Activated CD4-positive, alpha-beta T cell treated with anti-CD3 and anti-CD28 coated beads, Interleukin-2, amount 10 ng/mL, durations not matched to agents 7 days and 5 days (primary cell): Measurements from ENCODE around the gene GRID2. TPM values are rescaled to one million over a fixed set of nuclear protein-coding genes. Genes with fewer than 3 reads are reported as not detected.

Experiments
- CTCF ChIA-PET: fragments of 350-600 bp; sonication (Branson Sonifier 250); formaldehyde crosslinking; loops from one replicate; lab custom pipeline; 2021; ENCODE audit warnings: antibody characterized with exemption; lab: Charles Lee
- POLR2A ChIA-PET: fragments of 350-600 bp; sonication (Branson Sonifier 250); formaldehyde crosslinking; loops from one replicate; lab custom pipeline; 2021; ENCODE audit warnings: antibody characterized with exemption; lab: Charles Lee
- DNase-seq: peaks from one replicate; pipeline ENCODE4 v3.0.0-alpha.2; 2020
- H3K27ac Mint-ChIP-seq: one replicate; pipeline ENCODE4 v1.8.0; 2021; ENCODE audit warnings: mild to moderate bottlenecking, moderate library complexity, mixed read lengths
- H3K27me3 Mint-ChIP-seq: one replicate; pipeline ENCODE4 v1.8.0; 2021; ENCODE audit warnings: mixed read lengths
- H3K36me3 Mint-ChIP-seq: one replicate; pipeline ENCODE4 v1.8.0; 2021; ENCODE audit warnings: low read depth, mixed read lengths
- H3K4me1 Mint-ChIP-seq: one replicate; pipeline ENCODE4 v1.8.0; 2021; ENCODE audit warnings: mixed read lengths
- H3K4me3 Mint-ChIP-seq: one replicate; pipeline ENCODE4 v1.8.0; 2021; ENCODE audit warnings: mild to moderate bottlenecking, moderate library complexity, mixed read lengths
- H3K9me3 Mint-ChIP-seq: one replicate; pipeline ENCODE4 v1.8.0; 2021; ENCODE audit warnings: mixed read lengths
- total RNA-seq, 2 experiments: library from RNA; stranded (reverse); gene quantifications; one replicate each; pipeline ENCODE4 v1.2.3, GENCODE V29; 2021

The GRID2 gene
- total RNA-seq, 2 experiments from 2014 or later = not detected

DNA sequence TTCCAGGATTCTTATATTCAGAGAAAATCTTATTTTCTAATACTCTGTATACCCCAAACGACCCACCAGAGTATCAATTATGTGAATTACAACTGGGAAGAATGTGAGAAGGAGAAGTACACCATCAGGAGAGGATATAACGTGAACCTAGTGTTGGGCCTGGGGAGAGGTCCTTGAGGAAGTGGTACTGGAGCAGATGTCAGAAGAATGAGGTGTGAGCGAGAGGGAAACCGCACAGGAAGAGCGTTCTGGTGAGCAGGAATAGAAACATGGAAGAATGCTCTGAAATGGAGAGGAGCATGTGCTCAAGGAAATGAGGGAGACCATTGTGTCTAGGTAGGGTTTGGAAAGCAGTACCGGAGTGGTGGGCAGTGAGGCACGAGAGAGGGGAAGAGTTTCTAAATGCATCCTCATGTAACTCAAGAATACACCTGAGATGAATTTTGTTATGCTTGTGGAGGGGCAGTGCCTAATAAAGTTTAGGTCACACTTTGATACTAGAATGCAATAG lies 151.6 kb downstream of the GRID2 start:
- POLR2A ChIA-PET = no interaction called here
- H3K27me3 Mint-ChIP-seq = no peaks in the 10 kb centered on the region

DNA sequence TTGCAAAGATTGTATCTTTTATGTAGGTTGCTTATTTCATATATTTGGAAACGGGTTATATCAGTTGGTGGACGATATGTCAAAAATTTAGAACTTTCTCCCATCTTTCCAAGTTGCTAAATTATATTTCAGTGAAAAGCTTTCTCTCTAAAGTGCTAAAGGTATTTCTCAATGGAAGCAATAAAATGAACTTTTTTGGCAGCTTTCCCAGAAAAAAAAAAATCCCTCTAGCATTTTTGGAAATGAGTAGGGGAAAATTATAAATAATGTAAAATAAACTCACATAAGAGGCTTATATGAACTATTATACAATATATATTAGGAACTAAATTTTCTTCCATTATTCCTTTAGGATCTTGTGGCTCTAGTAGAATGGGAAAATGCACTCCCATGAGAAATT lies 152.2 kb downstream of the GRID2 start:
- H3K4me3 Mint-ChIP-seq = no peak overlapping the region
- ChIA-PET POLR2A (no interaction called here), CTCF (interaction anchor here (0.6 kb wide), 1 partner anchor 1378 kb away, joined by 3 read pairs; no protein-coding TSS in a partner anchor)
- no peaks in the 10 kb centered on the region for H3K4me1 Mint-ChIP-seq
- H3K9me3 Mint-ChIP-seq = no peaks in the 10 kb centered on the region
- no peak for DNase-seq
- no peaks in the 10 kb centered on the region for H3K27me3 Mint-ChIP-seq
- no peak overlapping the region for H3K27ac Mint-ChIP-seq
- H3K36me3 Mint-ChIP-seq = no peaks in the 10 kb centered on the region

More for the DNA sequence above, 151.6 kb downstream of the GRID2 start:
- H3K4me1 Mint-ChIP-seq = no peaks in the 10 kb centered on the region
- CTCF ChIA-PET = no interaction called here
- no peaks in the 10 kb centered on the region for H3K9me3 Mint-ChIP-seq
- H3K4me3 Mint-ChIP-seq = no peak overlapping the region
- H3K36me3 Mint-ChIP-seq = no peaks in the 10 kb centered on the region
- H3K27ac Mint-ChIP-seq = no peak overlapping the region
- DNase-seq = no peak

DNA sequence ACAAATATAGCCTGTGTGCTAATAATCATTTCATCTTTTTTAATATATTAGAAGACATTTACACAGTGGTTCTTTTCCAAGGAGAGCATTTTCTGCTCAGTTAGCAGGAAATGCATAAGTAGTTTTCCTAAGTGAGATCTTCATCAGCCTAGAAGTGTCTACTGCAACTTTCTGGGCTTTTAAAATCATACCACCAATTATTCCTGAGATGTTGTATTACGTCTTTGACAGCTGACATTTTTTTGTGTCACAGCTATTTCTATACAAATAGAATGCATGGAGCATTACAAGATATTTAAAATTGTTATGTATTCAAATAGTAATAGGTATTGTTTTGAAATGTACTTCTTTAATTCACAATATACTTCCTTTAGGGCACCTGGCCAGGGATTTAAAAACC lies 158.0 kb downstream of the GRID2 start:
- Mint-ChIP-seq H3K27ac (no peak overlapping the region), H3K4me1 (no peaks in the 10 kb centered on the region), H3K27me3 (no peaks in the 10 kb centered on the region), H3K9me3 (no peaks in the 10 kb centered on the region), H3K36me3 (no peaks in the 10 kb centered on the region), H3K4me3 (no peak overlapping the region)
- POLR2A ChIA-PET = no interaction called here
- DNase-seq = no peak
- CTCF ChIA-PET = no interaction called here

DNA sequence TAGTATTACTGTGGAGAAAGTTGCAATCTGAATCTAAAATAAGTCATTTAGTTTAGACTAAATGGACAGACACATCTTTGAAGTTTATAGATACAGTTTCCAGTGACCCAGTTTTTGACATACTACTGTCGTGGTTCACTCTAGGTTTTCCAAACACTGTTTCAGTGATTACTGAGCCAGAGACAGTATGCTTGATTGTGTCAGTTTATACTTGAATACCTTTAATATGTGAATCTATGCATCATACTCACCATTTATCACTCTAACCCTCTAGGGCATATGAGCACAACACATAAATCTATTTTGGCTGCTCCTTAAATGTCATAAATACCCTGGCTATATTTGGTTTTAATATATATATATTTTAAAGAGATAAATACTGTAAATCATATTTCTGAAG lies 173.5 kb downstream of the GRID2 start:
- Mint-ChIP-seq H3K27me3 (no peaks in the 10 kb centered on the region), H3K4me3 (no peak overlapping the region), H3K9me3 (no peaks in the 10 kb centered on the region), H3K27ac (no peak overlapping the region), H3K4me1 (no peaks in the 10 kb centered on the region), H3K36me3 (no peaks in the 10 kb centered on the region)
- ChIA-PET CTCF (no interaction called here), POLR2A (no interaction called here)
- no peak for DNase-seq

DNA sequence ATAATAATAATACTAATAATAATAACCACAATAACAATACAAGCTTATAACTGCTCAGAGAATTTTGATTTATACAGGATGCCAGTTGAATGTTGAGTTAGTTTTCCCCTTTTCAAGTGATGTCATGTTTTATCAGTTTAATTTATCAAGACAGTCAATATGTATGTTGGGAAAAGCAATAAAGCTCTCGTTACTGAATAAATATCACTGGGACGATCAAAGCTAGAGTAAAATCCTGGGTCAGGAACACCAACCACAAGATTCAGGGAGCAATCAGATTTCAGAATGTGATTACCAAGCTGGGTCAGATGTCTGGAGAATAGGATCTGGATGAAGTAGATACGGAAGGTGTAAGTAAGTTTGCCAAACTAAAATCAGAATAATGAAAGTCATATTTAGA lies 179.6 kb downstream of the GRID2 start:
- H3K4me3 Mint-ChIP-seq = no peak overlapping the region
- H3K4me1 Mint-ChIP-seq = no peaks in the 10 kb centered on the region
- CTCF ChIA-PET = no interaction called here

DNA sequence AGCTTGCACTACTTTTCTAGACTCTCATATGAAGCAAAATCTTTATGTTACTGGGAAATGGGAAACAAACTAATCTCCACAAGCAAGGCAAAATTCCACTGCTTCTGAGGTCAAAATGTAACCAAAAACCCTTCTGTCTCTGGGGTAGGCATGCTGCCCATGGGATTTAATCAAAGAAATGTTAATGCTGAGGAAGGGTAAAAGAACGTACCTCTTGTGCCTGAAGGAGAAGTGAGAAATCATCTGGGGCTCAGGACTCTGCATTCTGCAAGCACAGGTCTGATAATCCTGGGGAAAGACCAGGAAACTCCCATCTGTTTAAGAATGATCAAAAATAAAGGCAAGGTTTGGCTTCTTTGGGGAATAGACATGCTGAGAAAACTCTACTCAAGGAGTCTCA lies 184.7 kb downstream of the GRID2 start:
- Mint-ChIP-seq H3K36me3 (no peaks in the 10 kb centered on the region), H3K27ac (no peak overlapping the region), H3K4me1 (no peaks in the 10 kb centered on the region), H3K9me3 (no peaks in the 10 kb centered on the region), H3K4me3 (no peak overlapping the region), H3K27me3 (no peaks in the 10 kb centered on the region)
- ChIA-PET POLR2A (no interaction called here), CTCF (no interaction called here)
- DNase-seq = no peak

More for the DNA sequence above, 179.6 kb downstream of the GRID2 start:
- Mint-ChIP-seq H3K27me3 (no peaks in the 10 kb centered on the region), H3K27ac (no peak overlapping the region), H3K9me3 (no peaks in the 10 kb centered on the region), H3K36me3 (no peaks in the 10 kb centered on the region)
- POLR2A ChIA-PET = no interaction called here
- no peak for DNase-seq

DNA sequence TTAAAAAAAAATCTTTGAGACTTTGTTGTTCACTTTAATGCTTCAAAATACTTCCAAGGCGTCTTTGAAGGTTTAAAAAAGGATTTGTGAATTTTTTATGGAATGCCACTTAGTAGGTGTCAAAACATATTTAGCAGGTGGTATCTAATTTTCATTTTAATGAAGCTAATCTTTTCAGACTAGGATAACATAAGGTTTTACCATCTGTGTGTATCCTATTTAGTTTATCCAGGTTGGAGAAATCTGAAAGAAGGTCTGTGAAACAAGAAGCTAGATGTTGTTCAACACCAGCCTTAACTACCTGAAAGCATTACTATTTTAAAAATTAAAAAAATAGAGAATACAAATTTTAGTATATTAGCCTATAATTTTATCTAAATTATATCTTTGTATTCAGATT lies 193.4 kb downstream of the GRID2 start:
- H3K27me3 Mint-ChIP-seq = no peaks in the 10 kb centered on the region
- no peak overlapping the region for H3K27ac Mint-ChIP-seq
- H3K36me3 Mint-ChIP-seq = no peaks in the 10 kb centered on the region
- no peak for DNase-seq
- H3K9me3 Mint-ChIP-seq = peaks cover 2% of the 10 kb centered on the region
- H3K4me1 Mint-ChIP-seq = no peaks in the 10 kb centered on the region
- ChIA-PET CTCF (no interaction called here), POLR2A (no interaction called here)
- H3K4me3 Mint-ChIP-seq = no peak overlapping the region

DNA sequence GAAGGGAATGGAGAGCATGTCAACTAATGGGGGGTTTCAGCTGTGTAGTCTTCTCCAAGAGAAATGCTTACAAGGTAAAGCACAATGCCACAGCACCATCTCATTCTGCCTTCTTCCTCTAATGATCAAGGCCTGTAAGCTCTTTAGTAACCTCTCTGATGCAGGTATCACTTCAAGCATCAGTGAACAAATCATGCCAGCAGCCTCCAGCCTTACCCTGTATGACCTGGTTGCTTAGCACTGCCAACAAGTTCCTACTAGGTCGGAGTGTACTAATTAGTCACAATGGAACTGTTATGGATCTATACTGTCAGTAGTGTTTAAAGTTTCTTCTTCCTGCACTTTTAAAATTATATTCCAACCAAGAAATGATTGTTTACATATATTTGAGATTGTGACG lies 197.7 kb downstream of the GRID2 start:
- Mint-ChIP-seq H3K9me3 (peaks cover 2% of the 10 kb centered on the region), H3K4me1 (no peaks in the 10 kb centered on the region), H3K4me3 (no peak overlapping the region), H3K27me3 (no peaks in the 10 kb centered on the region), H3K27ac (no peak overlapping the region), H3K36me3 (no peaks in the 10 kb centered on the region)
- ChIA-PET CTCF (no interaction called here), POLR2A (no interaction called here)
- DNase-seq = no peak

DNA sequence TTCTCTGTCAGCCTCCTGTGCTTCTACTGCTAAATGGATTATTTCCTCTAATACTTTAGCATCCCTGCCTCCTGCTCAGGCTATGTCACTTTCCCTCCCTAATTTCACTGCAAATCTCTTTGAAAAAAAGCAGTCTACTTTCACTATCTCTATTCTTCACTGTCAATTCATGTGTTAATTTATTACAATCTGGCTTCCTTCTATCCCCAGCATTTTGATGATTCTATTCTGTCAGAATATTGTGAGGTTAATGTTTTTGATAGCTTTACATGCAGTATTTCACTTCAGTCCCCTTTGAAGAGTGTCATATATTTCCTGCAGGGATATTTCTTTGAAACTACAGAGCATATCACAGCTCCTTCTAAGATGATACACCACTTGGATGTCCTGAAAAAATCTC lies 203.2 kb downstream of the GRID2 start:
- Mint-ChIP-seq H3K27me3 (no peaks in the 10 kb centered on the region), H3K4me1 (no peaks in the 10 kb centered on the region), H3K27ac (no peak overlapping the region), H3K9me3 (no peaks in the 10 kb centered on the region), H3K4me3 (no peak overlapping the region), H3K36me3 (no peaks in the 10 kb centered on the region)
- CTCF ChIA-PET = no interaction called here
- no peak for DNase-seq
- POLR2A ChIA-PET = no interaction called here

DNA sequence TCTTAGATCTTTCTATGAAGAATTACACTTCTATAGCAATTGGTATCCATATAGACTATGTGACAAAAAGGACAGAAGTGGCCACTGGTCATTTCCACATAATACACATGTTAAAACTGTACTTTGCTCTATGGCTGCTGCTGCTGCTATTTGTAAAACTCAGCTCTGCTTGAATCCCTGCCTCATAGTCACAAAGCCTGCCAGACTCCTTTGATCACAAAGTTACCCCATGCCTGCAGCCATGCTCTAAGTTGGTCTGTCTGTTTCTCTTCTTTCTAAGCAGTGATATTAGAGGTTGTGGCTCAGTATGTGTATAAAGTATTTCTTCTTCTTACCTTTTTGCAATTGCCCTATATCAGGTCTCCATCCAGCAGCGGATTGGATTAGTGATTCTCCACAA lies 210.9 kb downstream of the GRID2 start:
- no peak overlapping the region for H3K27ac Mint-ChIP-seq
- no peak for DNase-seq
- no peaks in the 10 kb centered on the region for H3K4me1 Mint-ChIP-seq
- CTCF ChIA-PET = interaction anchor here (0.6 kb wide), 1 partner anchor 1227 kb away, joined by 5 read pairs; no protein-coding TSS in a partner anchor
- no peaks in the 10 kb centered on the region for H3K27me3 Mint-ChIP-seq
- no peaks in the 10 kb centered on the region for H3K36me3 Mint-ChIP-seq
- H3K4me3 Mint-ChIP-seq = no peak overlapping the region
- H3K9me3 Mint-ChIP-seq = peaks cover 2% of the 10 kb centered on the region
- POLR2A ChIA-PET = no interaction called here

DNA sequence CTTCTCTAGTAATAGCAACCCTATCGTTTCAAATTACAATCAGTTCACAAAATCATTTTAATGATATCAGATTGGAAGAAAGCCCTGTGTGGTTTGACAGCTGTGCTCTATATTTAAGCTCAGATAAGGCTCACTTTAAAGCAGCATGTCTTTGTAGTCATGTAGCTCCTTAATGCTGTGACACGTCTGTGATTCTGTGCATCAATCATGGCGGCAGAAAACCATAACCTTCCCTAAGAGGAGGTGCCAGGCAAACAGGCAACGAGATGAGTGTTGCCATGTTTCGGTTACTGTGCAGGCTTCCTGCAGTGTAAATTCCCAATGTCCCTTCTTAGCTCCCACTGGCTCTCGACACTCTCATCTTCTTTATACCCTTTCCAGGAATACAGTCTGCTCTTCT lies 212.7 kb downstream of the GRID2 start:
- Mint-ChIP-seq H3K9me3 (peaks cover 2% of the 10 kb centered on the region), H3K27me3 (no peaks in the 10 kb centered on the region)

DNA sequence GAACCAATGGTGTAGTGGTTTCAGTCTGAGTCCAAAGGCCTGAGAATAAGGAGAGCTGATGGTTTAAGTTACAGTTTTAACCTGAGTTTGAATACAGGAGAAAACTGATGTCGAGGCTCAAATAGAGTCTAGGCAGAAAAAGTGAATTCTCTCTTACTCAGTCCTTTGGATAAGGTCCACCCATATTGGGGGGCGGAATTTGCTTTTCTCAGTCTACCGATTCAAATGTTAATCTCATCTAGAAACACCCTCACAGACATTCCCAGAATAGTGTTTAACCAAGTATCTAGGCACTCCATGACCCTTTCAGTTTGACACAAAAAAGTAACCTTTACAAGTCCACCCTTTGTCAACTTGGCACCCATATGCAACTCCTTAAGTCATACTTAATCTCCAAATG lies 216.0 kb downstream of the GRID2 start:
- Mint-ChIP-seq H3K27ac (no peak overlapping the region), H3K27me3 (no peaks in the 10 kb centered on the region), H3K36me3 (no peaks in the 10 kb centered on the region), H3K4me1 (no peaks in the 10 kb centered on the region), H3K4me3 (no peak overlapping the region), H3K9me3 (peaks cover 2% of the 10 kb centered on the region)
- POLR2A ChIA-PET = no interaction called here
- DNase-seq = no peak
- CTCF ChIA-PET = no interaction called here

More for the DNA sequence above, 212.7 kb downstream of the GRID2 start:
- DNase-seq = no peak
- ChIA-PET CTCF (no interaction called here), POLR2A (no interaction called here)
- no peaks in the 10 kb centered on the region for H3K36me3 Mint-ChIP-seq
- no peak overlapping the region for H3K4me3 Mint-ChIP-seq
- no peaks in the 10 kb centered on the region for H3K4me1 Mint-ChIP-seq
- H3K27ac Mint-ChIP-seq = no peak overlapping the region

DNA sequence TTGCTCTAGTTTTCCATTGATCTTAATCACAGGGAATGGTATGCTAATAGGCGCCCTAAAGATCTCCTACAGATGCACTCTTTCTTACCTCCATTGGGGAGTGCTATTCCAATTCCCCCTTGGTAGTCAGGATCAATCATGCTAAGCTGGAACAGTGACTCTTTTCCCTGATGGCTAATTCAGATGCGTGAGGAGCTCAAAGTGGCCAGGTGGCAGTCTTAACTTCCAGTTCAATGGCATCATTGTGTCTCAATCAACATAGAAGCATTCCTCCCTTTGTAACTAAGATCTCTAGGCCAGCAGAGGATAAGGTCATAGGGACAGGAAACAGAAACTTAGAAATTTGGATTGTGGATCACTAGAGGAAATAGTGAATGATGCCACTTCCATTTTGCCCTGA lies 216.8 kb downstream of the GRID2 start:
- H3K4me1 Mint-ChIP-seq = no peaks in the 10 kb centered on the region
- ChIA-PET POLR2A (no interaction called here), CTCF (no interaction called here)
- no peaks in the 10 kb centered on the region for H3K36me3 Mint-ChIP-seq
- no peak overlapping the region for H3K27ac Mint-ChIP-seq
- no peak overlapping the region for H3K4me3 Mint-ChIP-seq
- no peak for DNase-seq
- H3K27me3 Mint-ChIP-seq = no peaks in the 10 kb centered on the region
- H3K9me3 Mint-ChIP-seq = peaks cover 2% of the 10 kb centered on the region

DNA sequence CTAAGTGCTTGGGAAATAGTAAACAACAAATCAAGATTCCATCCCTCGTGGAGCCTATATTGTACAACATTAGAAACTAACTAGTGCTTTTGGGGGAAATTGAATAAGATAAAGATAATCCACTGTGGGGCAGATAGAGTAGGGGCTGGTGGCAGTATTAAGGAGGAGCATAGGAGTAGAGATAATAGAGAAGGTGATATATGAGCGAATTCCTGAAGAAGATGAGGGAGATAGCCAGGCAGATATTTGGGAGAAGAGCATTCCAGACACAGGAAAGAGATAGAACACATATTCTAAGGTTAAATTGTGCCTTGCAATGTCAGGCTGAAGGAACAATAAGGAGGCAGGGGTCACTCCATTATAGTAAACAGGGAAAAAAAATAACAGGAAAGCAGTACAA lies 218.2 kb downstream of the GRID2 start:
- no peaks in the 10 kb centered on the region for H3K36me3 Mint-ChIP-seq
- H3K9me3 Mint-ChIP-seq = no peaks in the 10 kb centered on the region
- no peak overlapping the region for H3K27ac Mint-ChIP-seq
- ChIA-PET CTCF (no interaction called here), POLR2A (no interaction called here)
- no peaks in the 10 kb centered on the region for H3K4me1 Mint-ChIP-seq
- no peak overlapping the region for H3K4me3 Mint-ChIP-seq
- no peak for DNase-seq
- H3K27me3 Mint-ChIP-seq = no peaks in the 10 kb centered on the region
